ENCODE measurements around the gene DPEP2.
"Not testable (repeated sequence)": the region's sequence is repeated elsewhere in the genome, so short reads cannot be mapped to it uniquely, and the experiment has no call there.

Gene DPEP2

GRCh38 chr16:67972285-67972684 lies 27.0 kb downstream of the DPEP2 start:
- DNase-seq, result not testable (repeated sequence)

GRCh38 chr16:67971111-67971510 lies 28.2 kb downstream of the DPEP2 start:
- no peak for DNase-seq

GRCh38 chr16:67969254-67970039 lies 29.8 kb downstream of the DPEP2 start:
- DNase-seq, result no peak

- DNase-seq, result peak; percentile 95
Observed at GRCh38 chr16:67968400-67969253, 30.7 kb downstream of the DPEP2 start, which contains the start of gene SLC12A4. Gene SLC12A4 (minus strand): TSS chr16:67968637. CDS start chr16:67968553, 84 bp downstream.

- peak; percentile 78 for DNase-seq
Observed at GRCh38 chr16:67967958-67968399, 31.3 kb downstream of the DPEP2 start.

- no peak for DNase-seq
Observed at GRCh38 chr16:67967183-67967957, 31.9 kb downstream of the DPEP2 start.

- DNase-seq, result no peak
Observed at GRCh38 chr16:67966549-67967182, 32.6 kb downstream of the DPEP2 start.

- DNase-seq, result no peak
Observed at GRCh38 chr16:67965668-67966548, 33.4 kb downstream of the DPEP2 start.

GRCh38 chr16:67964477-67965131 lies 34.7 kb downstream of the DPEP2 start:
- no peak for DNase-seq

GRCh38 chr16:67963662-67964321 lies 35.5 kb downstream of the DPEP2 start:
- no peak for DNase-seq

- no peak for DNase-seq
Observed at GRCh38 chr16:67963292-67963661, 36.0 kb downstream of the DPEP2 start.

- no peak for DNase-seq
Observed at GRCh38 chr16:67962135-67962534, 37.1 kb downstream of the DPEP2 start.

GRCh38 chr16:67961551-67961957 lies 37.7 kb downstream of the DPEP2 start:
- DNase-seq, result no peak

GRCh38 chr16:67959536-67960329 lies 39.6 kb downstream of the DPEP2 start:
- DNase-seq, result no peak

- no peak for DNase-seq
Observed at GRCh38 chr16:67957622-67958021, 41.7 kb downstream of the DPEP2 start.

- no peak for DNase-seq
Observed at GRCh38 chr16:67954421-67955196, 44.7 kb downstream of the DPEP2 start.

- DNase-seq, result no peak
Observed at GRCh38 chr16:67953641-67954375, 45.5 kb downstream of the DPEP2 start.

GRCh38 chr16:67951485-67951884 lies 47.8 kb downstream of the DPEP2 start:
- no peak for DNase-seq
